ENCODE measurements around the gene CCDC85C. TPM values are rescaled to one million over a fixed set of nuclear protein-coding genes. Genes with fewer than 3 reads are reported as not detected.

CCDC85C gene
- total RNA-seq, 6 donors from 2014 or later, result 5.2 to 31.0 (median 20.4) TPM

GRCh38 chr14:99479160-99479905 lies 124.7 kb downstream of the CCDC85C start:
- no peaks in the 10 kb centered on the region for H3K36me3 ChIP-seq
- H3K4me3 ChIP-seq, result peak overlapping the region; percentile 72 to 98 (median 84)
- H3K4me1 ChIP-seq, result peaks cover 38 to 65% (median 49%) of the 10 kb centered on the region in 4 donors
- ATAC-seq (ENCODE audit: low FRiP score in 2 of 2) (no peak), DNase-seq (no peak)
- no peak for TF ChIP-seq POLR2A (IDR thresholded peaks at IDR 0.05)
- no peak for TF ChIP-seq POLR2AphosphoS5 (IDR thresholded peaks at IDR 0.05)
- no peak for TF ChIP-seq EP300 (IDR thresholded peaks at IDR 0.05)
- peak in 1 of 6 experiments; percentile 12 for TF ChIP-seq CTCF (IDR thresholded peaks at IDR 0.05)
- H3K27me3 ChIP-seq, result no peaks in the 10 kb centered on the region
- 13 to 15% methylated on average over 18 of the region's 18 CpGs for WGBS, 2 donors
- no peaks in the 10 kb centered on the region for H3K9me3 ChIP-seq
- peak overlapping the region; percentile 95 to 99 (median 96) for H3K27ac ChIP-seq

GRCh38 chr14:99478128-99478527 lies 125.9 kb downstream of the CCDC85C start:
- DNase-seq (no peak), ATAC-seq (ENCODE audit: low FRiP score in 2 of 2) (no peak)
- H3K4me1 ChIP-seq, result peaks cover 36 to 61% (median 43%) of the 10 kb centered on the region in 4 donors
- H3K9me3 ChIP-seq, result no peaks in the 10 kb centered on the region
- H3K36me3 ChIP-seq, result no peaks in the 10 kb centered on the region
- H3K27me3 ChIP-seq, result no peaks in the 10 kb centered on the region
- 68 to 71% methylated on average over 4 of the region's 4 CpGs for WGBS, 2 donors
- H3K4me3 ChIP-seq, result no peak overlapping the region
- TF ChIP-seq EP300 (IDR thresholded peaks at IDR 0.05) (no peak), POLR2A (IDR thresholded peaks at IDR 0.05) (no peak)
- H3K27ac ChIP-seq, result no peak overlapping the region

- Histone ChIP-seq H3K4me1 (peaks cover 27 to 51% (median 34%) of the 10 kb centered on the region in 4 donors), H3K27ac (no peak overlapping the region), H3K36me3 (no peaks in the 10 kb centered on the region), H3K9me3 (no peaks in the 10 kb centered on the region), H3K27me3 (no peaks in the 10 kb centered on the region), H3K4me3 (no peak overlapping the region)
- no peak for ATAC-seq (ENCODE audit: low FRiP score in 2 of 2)
- DNase-seq, result no peak
- 52 to 57% methylated on average over 1 of the region's 1 CpG for WGBS, 2 donors
- TF ChIP-seq CTCF (IDR thresholded peaks at IDR 0.05) (no peak), POLR2AphosphoS5 (IDR thresholded peaks at IDR 0.05) (no peak), EP300 (IDR thresholded peaks at IDR 0.05) (no peak), POLR2A (IDR thresholded peaks at IDR 0.05) (no peak)
Measured at GRCh38 chr14:99476864-99477263, 127.1 kb downstream of the CCDC85C start.

- Histone ChIP-seq H3K4me3 (no peak overlapping the region), H3K27me3 (no peaks in the 10 kb centered on the region), H3K36me3 (no peaks in the 10 kb centered on the region), H3K27ac (no peak overlapping the region), H3K4me1 (peaks cover 27 to 51% (median 34%) of the 10 kb centered on the region in 4 donors), H3K9me3 (no peaks in the 10 kb centered on the region)
- TF ChIP-seq POLR2AphosphoS5 (IDR thresholded peaks at IDR 0.05) (no peak), POLR2A (IDR thresholded peaks at IDR 0.05) (no peak), EP300 (IDR thresholded peaks at IDR 0.05) (no peak), CTCF (IDR thresholded peaks at IDR 0.05) (no peak)
- no peak for ATAC-seq (ENCODE audit: low FRiP score in 2 of 2)
- no peak for DNase-seq
- WGBS, 2 donors, result 84 to 93% methylated on average over 2 of the region's 2 CpGs
Measured at GRCh38 chr14:99475660-99476059, 128.3 kb downstream of the CCDC85C start.

GRCh38 chr14:99475179-99475578 lies 128.8 kb downstream of the CCDC85C start:
- WGBS, 2 donors, result 59 to 65% methylated on average over 9 of the region's 9 CpGs
- DNase-seq (no peak), ATAC-seq (ENCODE audit: low FRiP score in 2 of 2) (no peak)
- no peaks in the 10 kb centered on the region for H3K9me3 ChIP-seq
- no peak overlapping the region for H3K4me3 ChIP-seq
- peaks cover 27 to 51% (median 34%) of the 10 kb centered on the region in 4 donors for H3K4me1 ChIP-seq
- H3K27ac ChIP-seq, result peak overlapping the region in 1 of 4 donors; percentile 17
- no peaks in the 10 kb centered on the region for H3K27me3 ChIP-seq
- H3K36me3 ChIP-seq, result no peaks in the 10 kb centered on the region
- no peak for TF ChIP-seq POLR2AphosphoS5 (IDR thresholded peaks at IDR 0.05)
- TF ChIP-seq CTCF (IDR thresholded peaks at IDR 0.05), result no peak
- TF ChIP-seq POLR2A (IDR thresholded peaks at IDR 0.05), result no peak
- no peak for TF ChIP-seq EP300 (IDR thresholded peaks at IDR 0.05)
